ENCODE results near the gene PAQR5.
A peak's percentile ranks its signal among the peaks of the same experiment; 100 is the strongest.
"Not testable (repeated sequence)": the region's sequence is repeated elsewhere in the genome, so short reads cannot be mapped to it uniquely, and the experiment has no call there.

The PAQR5 gene

DNA sequence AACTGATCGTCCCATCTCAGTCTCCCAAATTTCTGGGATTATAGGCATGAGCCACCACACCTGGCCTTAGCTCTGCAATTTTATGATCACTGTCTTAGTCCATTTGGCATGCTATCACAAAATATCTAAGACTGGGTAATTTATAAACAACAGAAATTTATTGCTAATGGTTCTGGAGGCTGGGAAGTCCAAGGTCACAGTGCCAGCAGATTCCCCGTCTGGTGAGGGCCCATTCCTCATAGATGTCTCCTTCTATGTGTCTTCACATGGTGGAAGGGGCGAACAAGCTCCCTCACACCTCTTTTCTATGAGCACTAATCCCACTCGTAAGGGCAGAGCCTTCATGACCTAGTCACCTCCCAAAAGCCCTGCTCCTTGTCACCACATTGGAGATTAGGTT is 60.1 kb downstream of the PAQR5 start:
- no peak for DNase-seq

DNA sequence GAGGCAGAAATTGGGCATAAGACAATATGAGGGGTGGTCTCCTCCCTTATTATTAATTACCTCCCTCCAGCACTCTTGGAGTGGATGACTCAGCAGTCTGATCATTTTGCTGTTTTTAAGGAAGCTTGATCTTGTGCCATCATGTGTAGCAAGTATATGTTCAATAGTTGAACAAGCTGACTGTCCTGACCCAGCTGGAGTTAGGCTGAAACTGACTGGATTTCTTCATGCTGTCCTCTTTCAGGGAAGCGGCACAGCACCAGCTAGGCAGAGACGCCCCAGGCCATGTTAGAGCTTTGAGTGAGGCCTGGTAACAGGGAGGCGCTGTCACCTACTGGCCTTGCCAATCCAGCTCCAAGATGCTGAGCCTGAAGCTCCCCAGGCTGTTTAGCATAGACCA is 61.0 kb downstream of the PAQR5 start:
- DNase-seq: no peak

DNA sequence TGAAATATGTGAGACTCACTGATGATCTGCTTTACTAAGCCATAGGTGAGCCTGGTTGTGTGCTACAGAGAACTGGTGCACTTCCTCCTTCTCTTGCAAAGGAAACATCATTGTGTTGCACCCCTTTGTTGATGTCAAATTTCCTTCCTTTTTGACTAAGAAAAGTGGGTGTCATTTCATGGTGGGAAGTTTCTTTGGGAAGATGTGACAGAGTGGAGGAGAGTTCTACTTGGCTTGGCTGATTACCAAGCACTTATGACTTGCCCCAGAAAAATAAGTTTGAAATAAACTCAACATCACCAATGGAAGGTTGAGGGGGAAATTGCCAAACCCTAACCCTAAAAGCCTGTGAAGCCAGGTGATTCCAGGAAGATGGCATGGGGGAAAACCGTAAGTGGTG is 61.9 kb downstream of the PAQR5 start:
- no peak for DNase-seq

DNA sequence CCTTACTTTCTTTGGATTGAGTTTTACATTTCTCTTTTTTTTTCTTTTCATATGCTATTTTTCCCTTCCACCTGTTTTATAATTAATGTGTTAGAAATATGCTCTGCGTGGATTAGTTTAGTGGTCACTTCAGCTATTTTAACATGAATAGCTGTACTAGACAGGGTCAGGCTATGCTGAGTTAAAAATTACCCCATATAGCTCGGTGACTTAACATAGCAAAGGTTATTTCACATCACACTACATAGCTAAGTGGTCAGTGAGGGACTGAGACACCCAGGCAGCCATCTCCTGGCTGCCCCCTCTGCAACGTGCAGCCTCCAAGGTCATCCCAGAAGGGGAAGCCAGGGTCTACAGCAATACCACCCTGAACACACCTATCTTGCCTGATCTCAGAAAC is 68.5 kb downstream of the PAQR5 start:
- DNase-seq: no peak

DNA sequence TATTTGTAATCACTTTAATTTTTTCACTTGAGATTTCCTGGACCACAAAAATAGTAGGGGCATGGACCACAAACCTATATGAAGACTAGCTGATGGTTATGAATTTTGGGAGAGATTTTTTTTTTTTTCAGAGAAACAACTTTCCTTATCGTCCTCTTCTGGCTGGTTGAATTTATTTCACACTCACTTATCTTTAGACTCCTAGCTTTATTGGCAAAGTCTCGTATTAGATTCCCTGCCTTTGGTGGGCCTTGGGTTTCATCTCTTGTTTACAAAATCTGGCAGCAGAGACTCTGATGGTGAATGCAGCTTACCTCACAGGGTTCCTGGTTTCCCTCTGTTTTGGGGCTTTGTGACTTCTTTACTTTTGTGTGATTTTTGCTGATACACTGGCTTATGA is 70.9 kb downstream of the PAQR5 start:
- DNase-seq: no peak

- no peak for DNase-seq
These were observed 74.7 kb downstream of the PAQR5 start for GRCh38 chr15:69373406-69373805.

DNA sequence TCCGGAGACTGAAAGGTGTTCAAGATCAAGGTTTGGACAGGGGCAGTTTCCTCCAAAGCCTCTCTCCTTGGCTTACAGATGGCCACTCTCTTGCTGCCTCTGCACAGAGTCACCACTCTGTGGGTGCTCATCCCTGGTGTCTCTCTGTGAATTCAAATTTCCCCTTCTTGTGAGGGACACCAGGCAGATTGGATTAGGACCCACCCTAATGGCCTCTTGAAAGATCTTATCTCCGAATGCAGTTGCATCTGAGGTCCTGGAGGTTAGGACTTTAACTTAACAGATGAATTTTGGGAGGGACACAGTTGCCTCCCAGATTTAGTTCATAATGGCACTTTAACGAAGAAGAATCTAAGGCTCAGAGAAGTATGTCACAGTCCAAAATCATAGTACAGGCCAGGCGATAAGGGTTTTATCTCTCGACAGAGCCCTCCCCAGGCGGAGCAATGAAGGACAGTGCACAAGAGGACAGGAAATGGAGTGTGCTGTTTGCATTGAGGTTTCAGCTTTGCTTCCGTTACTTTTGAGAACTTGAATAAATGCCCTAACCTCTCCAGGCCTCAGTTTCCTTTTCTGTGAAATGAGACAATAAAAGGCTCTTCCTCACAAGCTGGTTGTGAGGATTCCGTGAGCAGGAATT is 76.6 kb downstream of the PAQR5 start:
- no peak for DNase-seq

DNA sequence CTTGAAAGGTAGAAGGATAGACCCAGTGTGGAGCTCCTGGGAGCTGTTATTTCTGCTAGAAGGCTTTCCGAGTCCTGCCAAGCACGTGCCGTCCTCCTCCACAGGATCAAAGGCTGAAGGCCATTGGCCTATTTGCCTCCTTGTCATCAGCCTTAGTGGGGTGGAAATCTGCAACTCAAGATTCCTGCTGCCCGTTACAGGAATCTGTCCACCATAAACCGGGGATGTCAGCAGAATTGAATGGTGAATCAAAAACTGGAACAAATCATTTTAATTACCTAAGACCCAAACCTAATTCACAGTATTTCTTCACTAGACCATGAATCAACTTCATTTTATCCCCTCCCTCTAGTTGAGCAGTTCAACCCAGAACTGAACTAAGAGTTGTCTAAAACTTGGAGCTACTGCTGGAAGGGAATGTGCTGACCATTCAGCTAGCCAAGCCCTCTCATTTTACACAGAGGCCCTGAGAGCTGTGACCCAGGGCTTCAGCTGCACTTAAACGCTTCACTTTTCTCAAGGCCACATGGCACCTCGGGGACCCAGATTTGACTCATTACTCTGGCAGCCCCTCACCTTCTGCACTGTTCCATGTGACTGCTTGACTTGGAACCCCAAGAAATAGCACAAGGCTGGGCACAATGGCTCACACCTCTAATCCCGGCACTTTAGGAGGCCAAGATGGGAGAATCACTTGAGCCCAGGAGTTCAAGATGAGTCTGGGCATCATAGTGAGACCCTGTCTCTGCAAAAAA is 78.7 kb downstream of the PAQR5 start:
- no peak for DNase-seq

DNA sequence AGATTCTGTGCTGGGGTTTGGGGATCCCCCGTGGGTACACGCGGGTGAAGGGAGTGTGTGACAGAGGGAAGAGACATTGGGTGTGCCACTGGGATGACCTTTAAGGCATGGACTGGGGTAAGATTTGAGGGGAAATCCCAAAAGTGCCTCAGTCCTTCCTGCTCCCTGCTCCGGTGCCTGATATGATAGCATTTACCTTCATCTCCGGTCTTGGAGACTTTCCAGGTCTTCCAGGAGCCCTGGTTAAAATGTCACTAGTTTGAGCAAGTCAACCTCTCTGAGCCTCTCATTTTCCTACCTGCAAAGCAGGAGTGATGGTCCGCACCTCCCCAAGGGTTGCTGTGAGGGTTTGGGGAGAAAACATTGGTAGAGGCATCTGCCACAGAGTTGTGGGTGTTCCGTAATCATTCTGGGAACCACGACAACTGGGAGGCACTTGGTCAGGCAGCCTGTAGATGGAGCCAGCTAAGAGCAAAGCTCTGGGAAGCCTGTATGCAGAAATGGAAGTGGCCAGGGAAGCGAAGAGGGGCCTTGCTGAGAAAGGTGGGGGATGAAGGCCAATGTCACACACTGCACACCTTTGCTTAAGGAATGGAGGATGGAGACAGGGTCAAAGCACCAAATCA is 81.5 kb downstream of the PAQR5 start:
- DNase-seq: no peak

DNA sequence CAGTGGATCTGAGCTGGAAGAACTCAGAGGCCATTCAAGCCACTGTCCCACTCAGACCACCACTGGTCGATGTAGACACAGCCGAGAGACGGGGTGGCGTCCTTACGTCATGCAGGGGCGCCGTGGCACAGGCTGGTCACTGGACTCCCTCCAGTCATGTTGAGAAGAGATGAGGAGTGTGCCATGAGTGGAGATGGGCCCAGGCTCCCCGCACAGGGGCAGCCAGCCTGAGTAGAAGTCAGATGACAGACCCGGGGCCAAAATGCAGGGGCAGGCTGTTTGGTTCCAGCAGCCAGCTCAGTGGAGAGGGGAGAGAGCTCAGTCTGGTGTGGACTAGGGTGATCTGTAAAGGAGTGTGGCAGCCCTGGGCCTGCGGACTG is 82.0 kb downstream of the PAQR5 start:
- DNase-seq: no peak

DNA sequence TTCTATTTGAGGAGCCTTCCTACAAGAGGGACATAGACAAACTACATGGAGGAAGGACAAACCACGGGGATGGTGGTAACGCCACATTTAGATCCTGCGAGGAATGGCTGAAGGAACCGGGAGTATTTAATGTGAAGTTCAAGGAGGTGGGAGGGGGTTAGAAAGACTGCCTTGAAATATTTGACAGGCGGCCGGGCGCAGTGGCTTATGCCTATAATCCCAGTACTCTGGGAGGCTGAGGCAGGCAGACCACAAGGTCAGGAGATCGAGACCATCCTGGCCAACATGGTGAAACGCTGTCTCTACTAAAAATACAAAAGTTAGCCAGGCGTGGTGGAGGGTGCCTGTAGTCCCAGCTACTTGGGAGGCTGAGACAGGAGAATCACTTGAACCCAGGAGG is 83.5 kb downstream of the PAQR5 start:
- not testable (repeated sequence) for DNase-seq

DNA sequence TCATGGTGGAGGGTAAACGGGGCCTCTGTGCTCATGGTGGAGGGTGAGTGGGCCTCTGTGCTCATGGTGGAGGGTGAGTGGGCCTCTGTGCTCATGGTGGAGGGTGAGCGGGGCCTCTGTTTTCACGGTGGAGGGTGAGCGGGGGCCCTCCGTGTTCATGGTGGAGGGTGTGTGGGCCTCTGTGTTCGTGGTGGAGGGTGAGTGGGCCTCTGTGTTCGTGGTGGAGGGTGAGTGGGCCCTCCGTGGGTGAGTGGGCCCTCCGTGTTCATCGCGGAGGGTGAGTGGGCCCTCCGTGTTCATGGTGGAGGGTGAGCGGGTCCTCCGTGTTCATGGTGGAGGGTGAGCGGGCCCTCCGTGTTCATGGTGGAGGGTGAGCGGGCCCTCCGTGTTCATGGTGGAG is 85.4 kb downstream of the PAQR5 start:
- not testable (repeated sequence) for DNase-seq

- no peak for DNase-seq
These were observed 86.2 kb downstream of the PAQR5 start for GRCh38 chr15:69384626-69385598.

- no peak for DNase-seq
These were observed 87.1 kb downstream of the PAQR5 start for GRCh38 chr15:69385831-69386230.

GRCh38 chr15:69386284-69386683 is 87.6 kb downstream of the PAQR5 start:
- DNase-seq: no peak

GRCh38 chr15:69388260-69388705 is 89.6 kb downstream of the PAQR5 start:
- peak in 1 of 2 donors; percentile 18 for DNase-seq

DNA sequence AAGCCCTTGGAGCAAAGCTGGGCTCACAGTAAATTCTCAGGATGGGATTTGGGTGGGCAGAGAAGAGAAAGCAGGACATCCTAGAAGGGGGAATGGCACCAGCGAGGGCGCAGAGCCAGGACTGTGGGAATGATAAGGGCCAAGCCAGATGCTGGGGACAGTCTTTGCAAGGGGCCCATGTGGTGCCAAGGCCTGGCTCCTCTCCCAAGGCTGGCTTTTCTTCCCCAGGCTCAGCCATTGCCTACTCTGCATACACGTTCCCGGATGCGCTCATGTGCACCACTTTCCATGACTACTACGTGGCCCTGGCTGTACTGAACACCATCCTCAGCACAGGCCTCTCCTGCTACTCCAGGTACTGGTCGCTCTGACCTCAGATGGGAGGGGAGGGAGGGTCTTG is 90.7 kb downstream of the PAQR5 start:
- DNase-seq: no peak

- DNase-seq: no peak
These were observed 91.9 kb downstream of the PAQR5 start for GRCh38 chr15:69390575-69390974.

DNA sequence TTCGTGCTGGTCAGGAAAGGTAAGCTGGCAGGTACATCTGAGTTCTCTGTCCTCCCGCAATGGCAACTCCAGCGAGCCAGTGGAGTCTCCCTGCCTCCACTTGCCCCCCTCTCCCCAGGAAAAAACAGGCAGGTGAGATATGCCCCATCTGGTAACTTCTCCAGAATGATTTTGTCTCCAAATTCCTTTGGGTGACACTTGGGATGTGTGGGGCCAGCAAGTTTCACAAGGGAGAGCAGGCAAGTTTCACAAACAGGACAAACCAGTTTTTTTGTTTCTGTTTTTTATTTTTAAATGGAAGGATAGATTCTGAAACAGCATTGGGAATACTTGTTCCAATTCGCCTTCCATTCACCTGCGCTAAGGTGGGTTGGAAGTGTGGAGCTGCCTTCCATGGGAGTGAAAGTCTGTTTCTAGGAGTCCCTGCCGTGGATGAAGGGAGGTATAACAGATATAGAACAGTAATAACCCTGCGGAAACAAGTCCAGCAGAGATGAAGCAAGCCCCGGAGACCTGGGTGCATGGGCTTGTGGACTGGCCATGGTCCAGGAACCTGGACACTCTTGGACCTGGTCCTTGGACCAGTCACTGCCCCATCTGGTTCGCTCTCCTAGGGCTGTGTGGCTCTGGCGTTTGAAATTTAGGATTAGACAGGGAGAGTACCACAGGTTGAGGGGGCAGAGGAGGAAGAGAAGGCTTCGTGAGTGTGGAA is 92.5 kb downstream of the PAQR5 start:
- no peak for DNase-seq

GRCh38 chr15:69392352-69392751 is 93.6 kb downstream of the PAQR5 start:
- no peak for DNase-seq

DNA sequence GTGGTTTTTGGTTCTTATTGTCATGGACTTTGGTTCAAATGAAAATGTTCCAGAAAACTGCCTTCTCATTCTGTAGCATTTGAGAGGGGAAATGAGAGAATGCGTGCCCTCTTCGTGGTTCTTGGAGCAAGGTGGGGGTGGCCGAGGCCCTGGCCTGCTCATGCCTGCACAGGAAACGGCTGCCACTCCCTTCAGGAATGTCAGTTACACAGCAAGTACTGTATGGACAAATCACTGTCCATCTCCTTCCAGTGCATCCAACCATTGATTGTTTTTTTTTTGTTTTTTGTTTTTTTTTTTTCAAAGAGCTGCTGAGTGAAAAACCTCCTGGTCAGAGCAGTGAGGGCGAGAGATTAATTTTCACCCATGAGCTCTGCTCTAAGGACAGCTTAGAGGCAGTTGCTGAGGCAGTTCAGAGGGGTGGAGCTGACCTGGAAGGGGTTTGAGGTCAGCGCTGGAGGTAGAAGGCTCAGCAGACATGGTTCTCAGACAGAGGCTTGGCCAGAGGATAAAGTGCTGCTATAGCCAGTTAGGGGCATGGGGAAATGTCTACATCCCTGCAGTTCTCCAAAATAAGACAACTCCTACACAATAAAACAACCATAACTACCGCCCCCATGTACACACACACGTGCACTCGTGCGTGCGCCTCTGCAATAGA is 95.2 kb downstream of the PAQR5 start:
- no peak for DNase-seq

Measured in hippocampal formation (tissue), 2 donors.